HG03064 (cell line): ENCODE data around the gene BRSK1.

Source experiments
- ATAC-seq: cut with Tn5 transposase; IDR thresholded peaks from one replicate; pipeline ENCODE4 v1.9.1; 2021; ENCODE audit warnings: low read depth; ENCODE audit not compliant: unreplicated experiment

BRSK1 gene

DNA sequence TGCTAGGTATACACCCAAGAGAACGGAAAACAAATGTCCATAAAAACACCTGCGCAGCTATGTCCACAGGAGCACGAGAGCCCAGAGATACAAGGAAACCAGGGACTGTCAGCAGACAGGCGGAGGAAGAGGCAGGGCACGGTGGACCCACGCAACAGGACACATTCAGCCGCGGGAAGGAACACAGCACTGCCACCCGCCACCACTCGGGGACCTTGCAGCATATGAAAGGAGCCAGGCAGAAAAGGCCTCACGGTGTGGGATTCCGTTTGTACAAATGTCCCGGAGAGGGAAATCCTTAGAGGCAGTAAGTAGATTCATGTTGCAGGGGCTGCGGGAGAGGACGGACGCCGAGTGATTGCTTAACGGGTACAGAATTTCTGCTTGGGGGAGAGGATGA is 11.7 kb upstream of the BRSK1 start:
- no peak for ATAC-seq

DNA sequence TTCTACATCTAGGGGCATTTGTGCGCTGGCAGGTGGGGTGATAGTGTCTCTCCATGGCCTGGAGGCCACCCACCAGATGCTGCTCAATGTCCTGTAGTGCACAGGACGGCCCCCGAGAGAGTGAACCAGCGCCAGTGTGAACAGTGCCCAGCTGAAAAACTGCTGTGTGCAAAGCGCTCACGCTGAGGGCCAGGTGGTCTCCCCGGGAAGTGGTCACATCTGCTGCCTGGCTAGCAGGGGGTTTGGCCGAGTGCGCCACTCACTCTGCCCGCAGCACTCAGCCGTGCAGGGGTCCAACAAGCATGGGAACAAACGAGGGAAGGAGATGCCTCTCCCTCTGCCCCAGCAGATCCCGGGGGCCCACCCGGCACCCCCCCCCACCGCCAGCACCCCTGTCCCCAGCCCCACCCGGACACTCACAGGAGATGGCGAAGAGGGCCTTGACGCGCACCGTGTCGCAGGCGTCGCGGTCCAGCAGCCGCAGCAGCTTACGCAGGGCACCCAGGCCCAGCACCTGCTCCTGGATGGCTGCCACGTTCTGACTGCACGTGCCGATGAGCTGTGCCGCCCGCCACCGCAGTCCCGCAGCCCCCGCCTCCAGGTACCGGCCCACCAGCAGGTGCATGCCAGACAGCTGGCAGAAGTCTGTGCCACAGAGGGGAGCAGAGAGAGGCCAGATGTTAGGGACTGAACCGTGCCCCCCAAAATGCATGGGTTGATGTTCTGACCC is 9.7 kb upstream of the BRSK1 start:
- ATAC-seq: no peak

DNA sequence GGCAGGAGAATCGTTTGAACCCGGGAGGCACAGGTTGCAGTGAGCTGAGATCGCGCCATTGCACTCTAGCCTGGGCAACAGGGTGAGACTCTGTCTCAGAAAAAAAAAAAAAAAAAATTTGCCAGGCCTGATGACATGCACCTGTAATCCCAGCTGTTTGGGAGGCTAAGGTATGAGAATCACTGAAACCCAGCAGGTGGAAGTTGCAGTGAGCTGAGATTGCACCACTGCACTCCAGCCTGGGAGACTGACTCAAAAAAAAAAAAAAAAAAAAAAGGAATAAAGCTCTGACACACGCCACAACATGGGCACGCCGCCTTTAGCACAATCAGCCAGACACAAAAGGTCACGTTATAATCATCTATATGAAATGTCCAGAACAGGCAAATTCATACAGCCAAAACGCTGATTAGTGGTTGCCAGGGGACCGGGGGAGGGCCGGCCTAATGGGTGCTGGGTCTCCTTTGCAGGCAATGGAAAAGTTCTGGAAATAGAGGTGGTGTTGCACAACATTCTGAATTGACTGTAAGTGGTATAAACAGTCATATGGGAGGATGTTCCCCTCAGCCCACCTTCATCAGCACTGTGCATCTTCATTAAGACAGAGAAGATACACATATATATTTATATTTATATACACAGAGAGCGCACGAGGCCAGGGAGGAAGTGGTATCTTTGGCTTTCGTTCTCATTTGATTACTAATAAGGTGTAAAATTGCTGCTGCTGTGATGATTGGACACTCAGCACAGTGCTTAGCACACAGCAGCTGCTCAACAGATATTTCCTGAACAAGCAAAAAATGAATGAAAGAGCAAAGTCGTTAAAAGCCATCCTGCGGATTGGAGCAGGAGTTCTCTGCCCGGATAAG is 7.7 kb upstream of the BRSK1 start:
- ATAC-seq: no peak

DNA sequence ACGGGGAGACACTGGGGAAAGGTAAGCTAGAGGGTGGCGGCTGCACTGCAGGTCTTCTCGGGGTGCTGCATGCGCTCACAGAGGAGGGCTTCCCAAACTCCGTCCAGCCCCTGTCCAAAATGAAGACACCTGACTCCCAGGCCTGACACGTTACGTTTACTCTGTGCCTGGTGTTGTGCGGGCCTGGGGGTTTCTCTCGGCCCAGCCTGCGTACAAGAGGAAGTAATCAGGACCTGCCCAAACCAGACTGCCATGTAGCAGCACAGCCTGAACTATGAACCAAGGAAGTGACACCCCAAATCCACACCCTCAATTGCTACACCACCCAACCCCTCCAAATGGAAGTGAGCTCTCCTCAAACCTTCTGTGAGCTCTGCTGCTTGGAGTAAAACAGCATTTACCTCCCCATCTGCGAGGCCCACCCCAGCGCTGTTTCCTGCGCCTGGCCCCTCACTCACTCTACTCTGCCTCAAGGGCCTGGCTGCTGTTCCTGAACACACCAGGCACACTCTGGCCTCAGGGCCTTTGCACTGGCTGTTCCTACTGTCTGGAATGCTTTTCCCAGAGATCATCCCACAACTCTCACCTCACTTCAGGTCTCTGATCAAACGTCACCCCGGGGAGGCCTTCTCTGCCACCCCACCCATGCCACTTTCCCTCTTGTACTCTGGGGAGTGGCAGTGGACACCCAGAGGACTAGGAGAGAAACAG is 6.9 kb upstream of the BRSK1 start:
- ATAC-seq: no peak

DNA sequence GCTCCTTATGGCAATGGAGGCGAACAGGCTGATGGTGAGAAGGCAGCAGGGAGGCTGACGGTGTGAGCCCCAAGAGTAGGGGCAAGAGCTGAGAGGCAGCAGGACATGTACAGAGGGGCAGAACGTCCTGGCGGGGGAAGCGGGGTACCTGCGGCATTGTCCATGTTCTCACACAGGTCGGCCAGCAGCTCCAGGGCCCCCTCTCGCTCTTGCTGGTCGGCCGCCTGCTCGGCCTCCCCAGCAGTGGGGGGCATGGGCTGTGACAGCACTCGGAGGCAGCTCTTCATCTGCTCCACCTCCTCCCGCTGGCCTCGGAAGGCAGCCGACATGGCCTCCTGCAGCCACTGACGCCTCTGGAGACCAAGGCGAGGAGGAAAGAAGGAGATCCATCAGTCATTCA is 6.3 kb upstream of the BRSK1 start:
- ATAC-seq: no peak

DNA sequence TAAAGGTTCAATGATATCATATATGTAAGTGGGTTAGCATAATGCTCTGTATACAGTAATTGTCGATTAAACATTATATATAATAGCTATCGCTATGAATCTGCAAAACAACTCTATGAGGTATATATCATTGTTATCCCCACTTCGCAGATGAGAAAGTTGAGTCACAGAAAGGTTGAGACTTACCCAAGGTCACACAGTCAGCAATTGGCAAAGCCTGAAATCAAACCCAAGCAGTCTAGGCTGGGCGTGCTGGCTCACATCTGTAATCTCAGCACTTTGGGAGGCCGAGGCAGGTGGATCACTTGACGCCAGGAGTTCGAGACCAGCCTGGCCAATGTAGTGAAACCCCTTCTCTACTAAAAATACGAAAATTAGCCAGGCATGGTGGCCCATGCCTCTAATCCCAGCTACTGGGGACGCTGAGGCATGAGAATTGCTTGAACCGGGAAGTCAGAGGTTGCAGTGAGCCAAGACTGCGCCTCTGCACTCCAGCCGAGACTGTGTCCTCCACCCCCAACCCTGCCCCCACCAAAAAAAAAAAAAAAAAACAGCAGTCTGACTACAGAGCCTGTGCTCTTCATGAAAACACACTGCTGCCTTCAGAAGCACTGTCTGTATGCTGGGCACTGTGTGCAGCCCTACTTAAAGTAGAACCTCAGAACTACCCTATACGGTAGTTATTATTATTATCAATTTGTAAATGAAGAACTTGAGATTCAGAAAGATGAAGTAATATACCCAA is 5.2 kb upstream of the BRSK1 start:
- no peak for ATAC-seq

DNA sequence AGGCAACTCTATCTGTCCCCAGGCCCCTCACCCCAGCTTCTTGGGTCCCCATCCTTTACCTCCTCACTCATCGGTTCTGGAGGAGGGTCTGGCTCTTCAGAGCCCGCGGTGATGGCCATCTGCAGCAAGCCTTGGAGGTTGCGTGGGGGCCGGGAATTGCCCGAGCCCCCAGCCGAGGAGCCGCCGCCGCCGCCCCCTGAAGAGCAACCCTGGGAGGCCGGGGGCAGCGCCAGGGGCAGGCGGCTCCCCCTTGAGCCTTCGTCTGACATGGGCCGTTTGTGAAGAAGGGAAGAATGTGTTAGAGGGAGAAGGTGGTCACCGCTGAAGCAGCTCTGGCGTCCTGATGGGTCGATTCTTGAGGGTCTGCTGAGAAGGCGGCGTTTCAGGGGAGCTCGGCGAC is 4.5 kb upstream of the BRSK1 start:
- no peak for ATAC-seq

DNA sequence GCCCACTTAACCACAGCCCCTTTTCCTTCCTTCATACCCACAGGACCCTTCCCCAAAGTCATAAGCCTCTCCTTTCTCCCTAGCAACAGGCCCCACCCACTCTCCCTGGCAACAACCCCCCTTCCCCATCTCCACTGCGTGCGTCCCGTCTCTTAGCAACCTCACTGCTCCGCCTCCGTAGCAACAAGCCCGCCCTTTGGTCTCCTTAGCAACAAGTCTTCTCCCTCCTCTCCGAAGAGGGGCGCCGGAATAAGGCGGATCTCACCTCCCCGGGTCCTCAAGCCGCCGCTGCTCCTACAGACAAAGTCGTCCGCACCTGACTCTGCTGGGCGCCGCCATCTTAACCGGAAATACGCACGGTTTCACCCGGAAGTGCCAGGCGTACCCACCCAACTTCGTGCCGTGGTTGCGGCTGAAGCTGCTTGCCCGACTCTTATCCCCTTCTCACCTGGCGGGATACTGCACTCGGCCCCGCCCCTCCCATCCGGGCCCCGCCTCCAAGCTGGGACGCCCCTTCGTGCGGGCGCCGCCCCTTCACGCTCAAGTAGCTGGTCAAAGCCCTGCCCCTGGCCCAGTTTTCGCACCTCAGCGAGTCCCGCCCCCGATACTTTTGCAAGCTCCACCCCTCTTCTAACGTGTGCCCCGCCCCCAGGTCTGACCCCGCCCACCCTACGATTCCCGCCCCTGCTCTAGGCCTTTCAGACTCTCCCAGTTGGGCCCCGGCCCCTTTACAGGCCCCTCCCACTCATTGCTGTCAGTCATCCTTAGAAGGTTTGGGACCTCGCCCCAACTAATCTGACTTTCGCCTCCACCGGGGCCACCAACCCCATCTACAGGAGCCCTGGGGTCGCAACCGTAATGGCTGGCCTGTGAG is 3.8 kb upstream of the BRSK1 start, which contains the start of gene HSPBP1:
TSS of gene HSPBP1 (minus strand) at position 341 of the 874 bp plus-strand sequence. CDS start 502 bp downstream, outside the sequence.
- peak; percentile 52 for ATAC-seq

DNA sequence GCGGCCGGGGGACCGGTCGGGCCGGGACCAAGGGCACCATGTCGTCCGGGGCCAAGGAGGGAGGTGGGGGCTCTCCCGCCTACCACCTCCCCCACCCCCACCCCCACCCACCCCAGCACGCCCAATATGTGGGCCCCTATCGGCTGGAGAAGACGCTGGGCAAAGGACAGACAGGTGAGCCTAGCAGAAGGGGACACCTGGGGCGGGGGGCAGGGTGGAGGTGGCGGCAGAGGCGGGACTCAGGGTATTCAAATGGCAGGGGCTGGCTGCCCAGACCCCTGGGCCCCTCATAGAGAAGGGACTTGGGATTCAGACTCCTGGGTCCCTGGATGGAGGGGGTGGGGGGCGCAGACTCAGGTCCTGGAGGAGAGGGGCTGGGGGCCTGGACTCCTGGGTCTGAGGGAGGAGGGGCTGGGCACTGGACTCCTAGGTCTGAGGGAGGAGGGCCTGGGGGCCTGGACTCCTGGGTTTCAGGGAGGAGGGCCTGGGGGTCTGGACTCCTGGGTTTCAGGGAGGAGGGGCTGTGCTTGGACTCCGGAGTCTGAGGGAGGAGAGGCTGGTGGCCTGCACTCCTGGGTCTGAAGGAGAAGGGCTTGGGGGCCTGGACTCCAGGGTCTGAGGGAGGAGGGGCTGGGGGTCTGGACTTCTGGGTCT is 735 bp downstream of the BRSK1 start:
- ATAC-seq: no peak

DNA sequence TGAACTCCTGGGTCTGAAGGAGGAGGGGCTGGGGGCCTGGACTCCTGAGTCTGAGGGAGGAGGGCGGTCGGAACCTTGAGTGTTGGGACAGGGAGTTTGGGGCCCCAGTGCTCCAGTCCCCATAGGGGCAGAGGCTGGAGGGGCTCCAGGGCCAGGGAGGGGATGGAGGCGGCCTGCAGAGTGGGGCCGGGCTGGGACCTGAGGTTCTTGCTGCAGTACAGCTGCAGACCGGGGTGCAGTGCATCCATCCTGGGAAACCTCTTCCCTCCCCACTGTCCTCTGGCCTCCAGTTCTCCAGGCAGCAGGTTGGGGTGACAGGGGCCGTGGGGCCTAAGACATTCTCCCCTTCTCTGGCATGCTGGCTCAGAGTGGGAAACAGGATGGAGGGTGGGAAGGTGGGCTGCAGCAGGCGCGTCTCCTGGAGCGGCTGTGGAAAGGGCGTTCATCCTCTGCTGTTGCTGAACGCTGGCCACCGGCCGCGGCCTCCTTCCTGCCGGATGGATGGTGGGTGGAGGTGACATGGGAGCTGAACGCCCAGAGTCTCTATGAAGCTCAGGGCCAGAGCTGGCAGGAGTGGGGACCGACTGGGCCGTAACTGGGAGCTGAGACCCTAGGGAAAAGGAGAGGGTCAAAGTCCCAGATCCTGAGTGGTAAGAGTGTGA is 1.6 kb downstream of the BRSK1 start:
- no peak for ATAC-seq

DNA sequence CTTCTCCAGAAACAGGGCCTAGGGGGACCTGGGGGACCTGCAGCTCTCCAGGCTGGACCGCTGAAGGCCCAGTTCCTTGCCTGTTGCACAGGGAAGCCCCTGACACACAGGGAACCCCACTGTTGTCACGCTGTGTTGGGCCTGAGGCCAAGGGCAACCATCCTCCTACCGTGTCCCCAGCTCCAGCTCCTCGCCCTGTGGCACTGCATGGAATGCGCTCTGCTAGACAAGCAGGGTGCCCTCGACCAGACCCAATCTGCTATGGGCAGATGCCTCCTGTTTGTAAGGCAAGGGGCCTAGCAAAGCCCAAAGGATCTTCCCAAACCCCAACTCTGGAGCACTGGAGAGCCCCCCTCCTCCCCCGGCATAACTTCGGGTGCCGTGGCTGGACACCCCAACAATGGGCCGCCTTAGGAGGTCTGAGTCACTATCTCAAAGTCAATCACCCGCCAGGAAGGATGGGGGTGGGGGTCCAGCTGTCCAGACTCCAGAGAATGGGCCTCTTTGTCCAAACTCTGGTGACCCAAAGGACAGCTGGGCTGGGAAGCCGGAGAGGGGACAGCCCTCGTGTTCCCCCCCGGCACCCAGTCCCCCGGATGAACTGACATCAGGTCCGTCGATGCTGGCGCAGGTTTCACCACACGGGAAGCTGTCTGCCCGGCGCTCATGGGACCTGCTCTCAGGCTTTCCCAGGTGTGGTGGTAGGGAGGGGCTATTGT is 3.7 kb downstream of the BRSK1 start:
- no peak for ATAC-seq

DNA sequence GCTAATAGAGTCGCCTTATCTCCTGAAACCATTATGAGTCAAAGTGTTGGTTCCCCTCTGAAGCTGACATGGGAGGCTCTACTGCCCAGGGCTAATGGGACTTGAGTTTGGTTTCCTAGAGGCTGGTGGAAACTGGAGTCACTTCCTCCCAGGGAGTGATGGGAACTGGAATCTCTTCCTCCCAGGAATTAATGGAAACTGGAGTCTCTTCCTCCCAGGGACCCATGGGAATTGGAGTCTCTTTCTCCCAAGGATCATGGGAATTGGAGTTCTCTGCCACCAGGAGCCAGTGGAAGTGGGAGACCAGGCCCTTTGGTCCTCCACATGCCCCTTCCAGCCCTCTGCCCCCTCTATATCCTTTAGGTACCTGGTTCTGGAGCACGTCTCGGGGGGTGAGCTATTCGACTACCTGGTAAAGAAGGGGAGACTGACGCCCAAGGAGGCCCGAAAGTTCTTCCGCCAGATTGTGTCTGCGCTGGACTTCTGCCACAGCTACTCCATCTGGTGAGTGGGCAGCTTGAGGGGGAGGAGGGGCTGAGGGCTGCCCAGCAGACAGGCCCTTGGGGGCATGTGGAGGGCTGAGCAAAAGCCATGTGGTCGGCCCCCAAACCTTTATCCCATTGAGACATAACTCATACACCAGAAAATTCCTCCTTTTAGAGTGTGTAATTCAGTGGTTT is 5.5 kb downstream of the BRSK1 start:
- ATAC-seq: no peak

DNA sequence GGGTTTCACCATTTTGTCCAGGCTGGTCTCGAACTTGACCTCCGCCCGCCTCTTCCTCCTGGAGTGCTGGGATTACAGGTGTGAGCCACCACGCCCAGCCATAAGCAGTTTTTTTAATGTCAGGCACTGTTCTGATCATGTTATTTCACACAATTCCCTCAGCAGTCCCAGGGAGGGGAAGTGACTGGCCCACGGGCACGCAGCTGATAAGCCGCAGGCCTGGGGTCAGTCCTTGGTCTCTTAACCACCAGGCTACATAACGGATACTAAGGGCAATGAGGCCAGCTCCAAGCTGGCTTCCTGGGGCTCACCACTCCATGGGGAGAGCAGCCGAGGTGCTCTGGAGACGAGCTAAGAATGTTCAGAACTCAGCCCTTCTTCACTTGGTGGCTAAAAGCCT is 13.5 kb downstream of the BRSK1 start:
- no peak for ATAC-seq

DNA sequence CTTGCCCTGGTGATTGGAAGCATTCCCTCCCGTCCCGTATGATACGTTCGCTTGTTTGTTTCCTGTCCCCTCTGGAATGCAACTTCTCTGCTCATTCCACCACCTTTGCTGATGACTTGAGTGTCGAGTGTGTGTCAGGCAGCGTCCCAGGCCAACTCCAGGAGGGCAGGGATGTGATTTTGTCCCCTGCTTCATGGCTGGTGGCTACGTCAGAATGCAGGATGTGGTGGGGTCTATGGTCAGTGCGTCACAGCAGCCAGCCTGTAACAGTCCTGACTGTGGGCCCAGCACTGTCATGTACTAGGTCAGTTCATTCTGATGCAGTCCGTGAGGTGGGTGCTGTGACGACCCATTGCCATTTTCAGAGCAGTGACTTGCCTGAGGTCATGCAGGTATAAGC is 16.2 kb downstream of the BRSK1 start:
- no peak for ATAC-seq

DNA sequence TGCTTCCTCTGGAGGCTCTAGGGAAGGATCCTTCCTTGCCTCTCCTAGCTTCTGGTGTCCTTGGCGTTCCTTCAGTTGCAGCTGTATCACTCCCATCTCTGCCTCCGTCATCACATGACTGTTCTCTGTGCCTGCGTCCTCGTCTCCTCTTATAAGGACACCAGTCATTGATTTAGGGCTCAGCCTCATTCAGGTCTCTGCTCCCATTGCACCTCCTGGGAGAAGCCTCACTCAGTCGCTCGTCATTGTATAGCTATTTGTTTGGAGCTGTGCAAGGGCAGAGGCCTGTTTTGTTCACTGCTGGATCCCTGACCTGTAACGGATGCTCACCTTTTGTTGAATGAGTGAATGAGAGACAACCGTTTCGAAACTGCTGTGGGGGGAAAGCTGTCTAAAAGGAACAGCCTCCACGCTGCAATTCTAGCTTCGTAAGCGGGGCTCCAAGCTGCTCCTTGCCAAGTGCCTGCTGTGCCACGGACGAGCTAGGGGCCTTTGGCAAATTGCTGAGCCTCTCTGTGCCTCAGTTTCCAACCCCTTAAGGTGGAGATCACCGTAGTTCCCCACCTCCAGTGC is 17.2 kb downstream of the BRSK1 start:
- no peak for ATAC-seq

DNA sequence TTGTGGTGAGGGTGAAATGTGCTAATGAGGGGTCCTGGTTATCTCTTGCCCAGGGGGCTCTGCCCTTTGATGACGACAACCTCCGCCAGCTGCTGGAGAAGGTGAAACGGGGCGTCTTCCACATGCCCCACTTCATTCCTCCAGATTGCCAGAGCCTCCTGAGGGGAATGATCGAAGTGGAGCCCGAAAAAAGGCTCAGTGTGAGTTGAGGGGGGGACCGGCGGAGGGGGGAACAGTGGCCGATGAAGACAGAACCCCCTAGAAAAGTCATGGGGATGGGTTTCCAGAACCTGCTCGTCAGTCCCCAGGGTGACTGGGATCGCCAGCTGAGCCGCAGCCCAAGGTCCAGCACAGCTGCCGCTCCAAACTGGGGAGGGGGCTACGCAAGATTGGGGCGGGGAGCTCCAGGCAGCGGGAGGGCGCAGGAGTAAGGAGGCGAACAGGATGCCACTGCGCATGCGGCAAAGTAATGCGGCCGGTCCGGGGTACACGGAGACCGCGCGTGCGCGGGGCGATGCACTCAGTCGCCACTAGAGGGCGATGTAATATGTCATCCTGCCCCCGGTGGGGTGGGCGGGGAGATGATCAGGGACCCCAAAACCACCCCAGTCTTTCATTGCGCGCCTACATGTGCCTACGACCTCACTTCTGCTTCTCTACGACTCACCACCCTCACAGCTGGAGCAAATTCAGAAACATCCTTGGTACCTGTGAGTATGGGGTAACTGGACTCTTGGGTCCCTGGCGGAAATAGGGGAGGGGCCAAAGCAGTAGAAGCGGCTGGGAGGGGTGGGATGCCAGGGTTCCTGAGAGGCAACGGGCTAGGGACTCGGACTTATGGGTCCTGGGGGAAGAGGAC is 17.9 kb downstream of the BRSK1 start:
- peak; percentile 62 for ATAC-seq
